SU-DHL-6 (cell line): ENCODE measurements around the gene PTPN11.
A peak's percentile ranks its signal among the peaks of the same experiment; 100 is the strongest.

Source experiments
- H2AFZ ChIP-seq: fragments of 200-600 bp; sonication (generic); 2 replicates; pipeline ENCODE4 v1.6.1; 2014; ENCODE audit warnings: low read depth, mild to moderate bottlenecking, moderate library complexity, mixed read lengths, antibody characterized with exemption, low read length; ENCODE audit not compliant: severe bottlenecking
- H3F3A ChIP-seq: fragments of 200-600 bp; shearing (Covaris generic); 2 replicates; pipeline ENCODE4 v1.6.0; 2016; ENCODE audit warnings: antibody characterized with exemption, mild to moderate bottlenecking; ENCODE audit not compliant: insufficient read depth
- H3K27ac ChIP-seq: fragments of 200-600 bp; sonication (generic); 2 replicates; pipeline ENCODE4 v1.5.1; 2016; ENCODE audit warnings: low read depth, mild to moderate bottlenecking, low read length, moderate library complexity, mixed read lengths
- H3K27me3 ChIP-seq: fragments of 200-600 bp; sonication (generic), shearing (Covaris generic); 2 replicates; pipeline ENCODE4 v1.6.0; 2014; ENCODE audit warnings: mild to moderate bottlenecking, low read length
- H3K36me3 ChIP-seq: fragments of 200-600 bp; sonication (generic); 2 replicates; pipeline ENCODE4 v1.6.1; 2014; ENCODE audit warnings: mild to moderate bottlenecking, low read length, mixed read lengths
- H3K4me2 ChIP-seq: fragments of 300-600, 200-600 bp; shearing (Covaris generic), sonication (generic); 2 replicates; pipeline ENCODE4 v1.6.0; 2014; ENCODE audit warnings: low read length, low read depth, mild to moderate bottlenecking; ENCODE audit not compliant: poor library complexity, severe bottlenecking
- H3K4me3 ChIP-seq: fragments of 200-600 bp; sonication (generic); 2 replicates; pipeline ENCODE4 v1.5.1; 2014; ENCODE audit warnings: antibody characterized with exemption, low read length, mild to moderate bottlenecking, mixed read lengths; ENCODE audit not compliant: insufficient read depth, poor library complexity, severe bottlenecking
- H3K79me2 ChIP-seq: fragments of 200-600 bp; sonication (generic); 2 replicates; pipeline ENCODE4 v1.6.1; 2014; ENCODE audit warnings: mild to moderate bottlenecking, low read length, moderate library complexity; ENCODE audit not compliant: insufficient read depth
- H3K9ac ChIP-seq: fragments of 200-600 bp; sonication (generic); 2 replicates; pipeline ENCODE4 v1.7.0; 2014; ENCODE audit warnings: mild to moderate bottlenecking, low read length
- H3K9me2 ChIP-seq: fragments of 200-600 bp; sonication (generic); replicated peaks from 2 replicates; pipeline ENCODE4 v1.6.1; 2014; ENCODE audit warnings: low read length; ENCODE audit not compliant: insufficient read depth
- H3K9me3 ChIP-seq: fragments of 200-600 bp; sonication (generic); 2 replicates; pipeline ENCODE4 v1.6.1; 2014; ENCODE audit warnings: low read length, mixed read lengths; ENCODE audit not compliant: insufficient read depth
- H4K20me1 ChIP-seq: fragments of 200-600 bp; sonication (generic); 2 replicates; pipeline ENCODE4 v1.6.1; 2014; ENCODE audit warnings: low read depth, mild to moderate bottlenecking, antibody characterized with exemption, low read length, moderate library complexity, mixed read lengths
- CTCF ChIP-seq: fragments of 200-600 bp; sonication (generic); IDR thresholded peaks from one replicate; pipeline ENCODE4 v1.5.1; 2017; ENCODE audit warnings: antibody characterized with exemption, mild to moderate bottlenecking, low read length, moderate library complexity; ENCODE audit not compliant: insufficient read depth, poor library complexity, severe bottlenecking
- EZH2phosphoT487 ChIP-seq: fragments of 200-600 bp; sonication (generic), shearing (Covaris generic); conservative IDR thresholded peaks from 2 replicates; pipeline ENCODE4 v1.6.1; 2018; ENCODE audit warnings: mild to moderate bottlenecking, antibody characterized with exemption, low read length, moderate library complexity, mixed read lengths

Gene PTPN11

GRCh38 chr12:112473056-112473455 lies 54.3 kb downstream of the PTPN11 start:
- H3K4me2 ChIP-seq = no peak overlapping the region
- no peak overlapping the region for H3K4me3 ChIP-seq
- H3F3A ChIP-seq = no peaks in the 10 kb centered on the region; the same call in 1 of the 2 replicates
- no peaks in the 10 kb centered on the region for H3K9me2 ChIP-seq
- H3K27ac ChIP-seq = no peak overlapping the region
- H3K9ac ChIP-seq = no peak overlapping the region
- H3K79me2 ChIP-seq = 0 out of 2 replicates have a peak, but pooled peaks cover 3% of the 10 kb centered on the region
- TF ChIP-seq CTCF = peak; percentile 15
- TF ChIP-seq EZH2phosphoT487 = no peak
- no peaks in the 10 kb centered on the region for H4K20me1 ChIP-seq
- no peak overlapping the region for H2AFZ ChIP-seq
- H3K9me3 ChIP-seq = no peaks in the 10 kb centered on the region
- H3K27me3 ChIP-seq = no peaks in the 10 kb centered on the region
- H3K36me3 ChIP-seq = peaks cover 17% of the 10 kb centered on the region; the same call in 1 of the 2 replicates

- H3F3A ChIP-seq = no peaks in the 10 kb centered on the region
- no peak overlapping the region for H3K4me3 ChIP-seq
- no peaks in the 10 kb centered on the region for H3K79me2 ChIP-seq
- no peak overlapping the region for H3K4me2 ChIP-seq
- no peaks in the 10 kb centered on the region for H3K27me3 ChIP-seq
- H4K20me1 ChIP-seq = no peaks in the 10 kb centered on the region
- no peak overlapping the region for H3K27ac ChIP-seq
- H3K36me3 ChIP-seq = peaks cover 16% of the 10 kb centered on the region; the same call in 1 of the 2 replicates
- no peak overlapping the region for H2AFZ ChIP-seq
- no peaks in the 10 kb centered on the region for H3K9me2 ChIP-seq
- no peak overlapping the region for H3K9ac ChIP-seq
- H3K9me3 ChIP-seq = no peaks in the 10 kb centered on the region
- TF ChIP-seq EZH2phosphoT487 (no peak), CTCF (no peak)
These were observed 60.7 kb downstream of the PTPN11 start for GRCh38 chr12:112479413-112479812.

GRCh38 chr12:112480931-112481330 lies 62.2 kb downstream of the PTPN11 start:
- Histone ChIP-seq H3K9me3 (no peaks in the 10 kb centered on the region), H3K4me2 (no peak overlapping the region), H3K4me3 (no peak overlapping the region), H3K9me2 (no peaks in the 10 kb centered on the region), H2AFZ (no peak overlapping the region), H3K27ac (no peak overlapping the region), H3K27me3 (no peaks in the 10 kb centered on the region), H3K79me2 (no peaks in the 10 kb centered on the region), H4K20me1 (no peaks in the 10 kb centered on the region), H3F3A (no peaks in the 10 kb centered on the region), H3K36me3 (peaks cover 9% of the 10 kb centered on the region; the same call in 1 of the 2 replicates), H3K9ac (no peak overlapping the region)
- TF ChIP-seq EZH2phosphoT487 (no peak), CTCF (no peak)

GRCh38 chr12:112482733-112483132 lies 64.0 kb downstream of the PTPN11 start:
- H3K4me3 ChIP-seq = no peak overlapping the region
- no peaks in the 10 kb centered on the region for H3F3A ChIP-seq
- H3K79me2 ChIP-seq = no peaks in the 10 kb centered on the region
- peaks cover 8% of the 10 kb centered on the region; the same call in 1 of the 2 replicates for H3K36me3 ChIP-seq
- no peak overlapping the region for H3K4me2 ChIP-seq
- no peaks in the 10 kb centered on the region for H3K27me3 ChIP-seq
- no peak overlapping the region for H3K9ac ChIP-seq
- no peaks in the 10 kb centered on the region for H3K9me2 ChIP-seq
- no peaks in the 10 kb centered on the region for H4K20me1 ChIP-seq
- TF ChIP-seq EZH2phosphoT487 = no peak
- no peak for TF ChIP-seq CTCF
- no peak overlapping the region for H2AFZ ChIP-seq
- H3K27ac ChIP-seq = no peak overlapping the region
- no peaks in the 10 kb centered on the region for H3K9me3 ChIP-seq
